ENCODE measurements around the gene KCNK10. TPM values are rescaled to one million over a fixed set of nuclear protein-coding genes. Genes with fewer than 3 reads are reported as not detected.

The KCNK10 gene
- total RNA-seq, 4 donors from 2014 or later: 0.02 TPM; not detected in 3

DNA sequence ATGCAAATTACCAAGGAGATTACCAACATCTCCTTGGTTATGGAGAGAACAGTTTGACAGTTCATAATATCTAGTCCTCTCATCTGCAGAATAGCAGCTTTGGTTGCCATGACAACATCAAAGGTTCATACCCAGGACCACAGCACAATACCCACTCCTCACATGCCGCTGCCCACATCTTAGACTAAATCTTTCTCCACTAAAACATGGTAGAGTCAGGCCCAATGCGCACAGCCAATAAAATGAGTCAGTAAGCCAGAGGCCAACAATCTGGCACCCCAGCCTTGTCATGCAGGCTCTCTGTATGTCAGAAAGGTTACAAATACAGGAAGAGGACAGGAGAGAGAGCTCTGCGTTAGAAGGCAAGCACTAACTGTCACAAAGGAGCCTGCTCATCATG, 70.6 kb downstream of the KCNK10 start:
- DNase-seq (ENCODE audit: low spot score in 2 of 2): no peak
- TF ChIP-seq, protein P1, sequence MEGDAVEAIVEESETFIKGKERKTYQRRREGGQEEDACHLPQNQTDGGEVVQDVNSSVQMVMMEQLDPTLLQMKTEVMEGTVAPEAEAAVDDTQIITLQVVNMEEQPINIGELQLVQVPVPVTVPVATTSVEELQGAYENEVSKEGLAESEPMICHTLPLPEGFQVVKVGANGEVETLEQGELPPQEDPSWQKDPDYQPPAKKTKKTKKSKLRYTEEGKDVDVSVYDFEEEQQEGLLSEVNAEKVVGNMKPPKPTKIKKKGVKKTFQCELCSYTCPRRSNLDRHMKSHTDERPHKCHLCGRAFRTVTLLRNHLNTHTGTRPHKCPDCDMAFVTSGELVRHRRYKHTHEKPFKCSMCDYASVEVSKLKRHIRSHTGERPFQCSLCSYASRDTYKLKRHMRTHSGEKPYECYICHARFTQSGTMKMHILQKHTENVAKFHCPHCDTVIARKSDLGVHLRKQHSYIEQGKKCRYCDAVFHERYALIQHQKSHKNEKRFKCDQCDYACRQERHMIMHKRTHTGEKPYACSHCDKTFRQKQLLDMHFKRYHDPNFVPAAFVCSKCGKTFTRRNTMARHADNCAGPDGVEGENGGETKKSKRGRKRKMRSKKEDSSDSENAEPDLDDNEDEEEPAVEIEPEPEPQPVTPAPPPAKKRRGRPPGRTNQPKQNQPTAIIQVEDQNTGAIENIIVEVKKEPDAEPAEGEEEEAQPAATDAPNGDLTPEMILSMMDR (IDR thresholded peaks at IDR 0.05): no peak
- no peak for TF ChIP-seq POLR2A (IDR thresholded peaks at IDR 0.05)
- intact Hi-C loops (cut with DNase I; ENCODE audit: low total_unique reads): no loop called here
- WGBS, 2 donors: 50 to 52% methylated on average over 3 of the region's 3 CpGs
- no peak overlapping the region for H3K4me3 ChIP-seq (ENCODE audit: low read depth, poor library complexity, severe bottlenecking)

DNA sequence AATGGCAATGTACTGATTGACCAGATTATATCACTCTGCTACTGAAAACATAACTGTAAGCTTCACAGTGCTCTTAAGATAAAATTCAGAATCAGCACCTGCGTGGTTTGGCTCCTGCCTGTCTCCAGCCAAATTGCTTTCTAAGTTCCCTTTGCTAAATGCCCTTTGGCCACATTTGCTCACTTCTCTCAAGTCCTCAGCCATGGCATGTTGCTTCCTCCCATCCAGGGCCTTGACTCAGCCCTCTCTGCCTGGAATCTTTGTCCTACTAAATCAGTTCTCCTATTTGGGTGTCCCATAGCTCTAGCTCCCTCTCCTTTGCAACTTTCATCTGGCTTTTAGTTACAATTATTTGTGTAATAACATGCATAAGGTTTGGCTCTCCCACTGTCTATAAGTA, 71.4 kb downstream of the KCNK10 start:
- intact Hi-C loops (cut with DNase I; ENCODE audit: low total_unique reads): no loop called here
- TF ChIP-seq POLR2A (IDR thresholded peaks at IDR 0.05): no peak
- TF ChIP-seq, protein P1 (IDR thresholded peaks at IDR 0.05): no peak
- no peak for DNase-seq (ENCODE audit: low spot score in 2 of 2)
- no peak overlapping the region for H3K4me3 ChIP-seq (ENCODE audit: low read depth, poor library complexity, severe bottlenecking)
- WGBS, 2 donors: 42 to 63% methylated on average over 1 of the region's 1 CpG

DNA sequence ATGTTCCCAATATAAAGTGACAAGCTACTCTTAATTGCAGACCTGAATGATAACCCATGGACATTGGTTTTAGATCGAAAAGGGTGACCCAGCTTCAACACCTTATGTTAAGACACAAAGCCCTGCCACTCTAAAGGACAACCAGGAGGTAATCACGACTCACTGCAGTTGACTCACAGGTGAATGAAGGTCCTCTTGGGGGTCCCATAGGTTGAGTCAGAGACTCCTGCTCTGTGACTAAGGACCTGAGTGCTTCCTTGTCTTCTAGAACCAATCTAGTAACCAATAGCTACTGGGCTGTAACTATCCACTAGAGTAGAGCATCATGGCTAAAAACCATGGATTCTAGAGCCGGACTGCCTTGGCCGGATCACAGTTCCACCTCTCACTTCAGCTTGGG, 73.8 kb downstream of the KCNK10 start:
- intact Hi-C loops (cut with DNase I; ENCODE audit: low total_unique reads): no loop called here
- no peak for TF ChIP-seq POLR2A (IDR thresholded peaks at IDR 0.05)
- TF ChIP-seq, protein P1 (IDR thresholded peaks at IDR 0.05): no peak
- no peak overlapping the region for H3K4me3 ChIP-seq (ENCODE audit: low read depth, poor library complexity, severe bottlenecking)
- DNase-seq (ENCODE audit: low spot score in 2 of 2): no peak
- 73 to 87% methylated on average over 4 of the region's 4 CpGs for WGBS, 2 donors

DNA sequence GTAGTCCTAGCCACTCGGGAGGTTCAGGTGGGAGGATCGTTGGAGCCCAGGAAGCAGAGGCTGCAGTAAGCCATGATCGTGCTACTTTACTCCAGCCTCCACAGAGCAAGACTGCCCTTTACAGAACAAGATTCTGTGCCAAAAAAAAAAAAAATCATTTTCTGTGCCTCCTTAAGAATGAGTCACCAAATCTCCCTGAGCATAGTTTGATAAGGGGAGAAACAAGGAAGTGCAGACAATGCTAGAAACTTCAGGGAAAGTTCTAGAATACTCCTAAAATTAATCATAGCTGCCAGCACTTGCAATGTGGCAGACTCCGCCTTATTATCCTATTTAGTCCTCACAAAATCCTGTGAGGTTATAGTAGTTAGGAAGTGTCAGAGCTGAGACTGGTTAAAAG, 74.5 kb downstream of the KCNK10 start:
- TF ChIP-seq, protein P1 (IDR thresholded peaks at IDR 0.05): no peak
- no peak for TF ChIP-seq POLR2A (IDR thresholded peaks at IDR 0.05)
- no peak overlapping the region for H3K4me3 ChIP-seq (ENCODE audit: low read depth, poor library complexity, severe bottlenecking)
- no peak for DNase-seq (ENCODE audit: low spot score in 2 of 2)
- intact Hi-C loops (cut with DNase I; ENCODE audit: low total_unique reads): no loop called here
- WGBS, 2 donors: 71 to 85% methylated on average over 4 of the region's 4 CpGs

DNA sequence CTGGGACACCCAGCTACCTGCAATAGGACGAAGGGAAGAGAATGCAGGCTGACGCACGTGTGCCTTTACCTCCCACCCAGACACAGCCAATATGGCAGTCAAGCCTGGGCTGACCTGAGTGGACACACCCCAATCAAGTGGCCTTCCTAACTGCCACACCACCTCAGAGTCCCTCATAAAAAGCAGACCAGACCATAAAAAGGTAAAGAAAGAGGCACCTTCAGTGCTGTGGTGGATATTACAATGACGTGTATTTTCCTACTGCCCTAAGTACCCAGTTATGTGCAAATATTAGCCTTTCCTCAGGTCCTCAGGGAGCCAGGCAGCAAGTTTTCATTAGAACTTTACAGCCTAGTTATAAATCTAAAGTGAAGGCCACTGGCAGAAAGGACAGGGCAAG, 75.8 kb downstream of the KCNK10 start:
- intact Hi-C loops (cut with DNase I; ENCODE audit: low total_unique reads): no loop called here
- 74 to 84% methylated on average over 4 of the region's 4 CpGs for WGBS, 2 donors
- DNase-seq (ENCODE audit: low spot score in 2 of 2): no peak
- H3K4me3 ChIP-seq (ENCODE audit: low read depth, poor library complexity, severe bottlenecking): no peak overlapping the region
- no peak for TF ChIP-seq POLR2A (IDR thresholded peaks at IDR 0.05)
- TF ChIP-seq, protein P1 (IDR thresholded peaks at IDR 0.05): no peak

DNA sequence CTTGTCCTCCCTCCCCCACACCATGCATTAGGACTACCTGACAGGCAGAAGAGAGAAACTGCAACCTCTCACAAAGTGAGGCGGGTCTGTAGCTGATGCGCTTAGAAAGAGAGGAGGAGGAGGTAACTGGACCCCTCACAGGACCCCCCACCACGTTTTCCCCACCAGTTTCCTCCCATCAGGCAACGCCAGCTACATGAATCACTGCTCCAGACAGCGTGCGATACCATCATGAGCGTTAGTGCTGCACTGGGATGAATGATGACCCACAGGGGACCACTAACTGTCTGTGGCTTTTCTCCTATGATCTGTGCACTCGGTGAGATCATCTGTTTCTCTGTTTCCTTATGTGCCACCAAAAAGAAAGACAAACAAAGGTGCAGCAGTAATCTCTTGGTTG, 77.7 kb downstream of the KCNK10 start:
- DNase-seq (ENCODE audit: low spot score in 2 of 2): no peak
- H3K4me3 ChIP-seq (ENCODE audit: low read depth, poor library complexity, severe bottlenecking): no peak overlapping the region
- intact Hi-C loops (cut with DNase I; ENCODE audit: low total_unique reads): no loop called here
- 30 to 47% methylated on average over 8 of the region's 8 CpGs for WGBS, 2 donors
- TF ChIP-seq, protein P1 (IDR thresholded peaks at IDR 0.05): no peak
- no peak for TF ChIP-seq POLR2A (IDR thresholded peaks at IDR 0.05)

Measured in lower leg skin (tissue), 4 donors.